Measurements from ENCODE around the gene PEX26. TPM values are rescaled to one million over a fixed set of nuclear protein-coding genes. Genes with fewer than 3 reads are reported as not detected.

PEX26 gene
- total and polyA plus RNA-seq, 2 of the 13 experiments (the other 11 are each of a cell fraction or from before 2014, with no cell fraction given), result 10.6 to 25.1 TPM

DNA sequence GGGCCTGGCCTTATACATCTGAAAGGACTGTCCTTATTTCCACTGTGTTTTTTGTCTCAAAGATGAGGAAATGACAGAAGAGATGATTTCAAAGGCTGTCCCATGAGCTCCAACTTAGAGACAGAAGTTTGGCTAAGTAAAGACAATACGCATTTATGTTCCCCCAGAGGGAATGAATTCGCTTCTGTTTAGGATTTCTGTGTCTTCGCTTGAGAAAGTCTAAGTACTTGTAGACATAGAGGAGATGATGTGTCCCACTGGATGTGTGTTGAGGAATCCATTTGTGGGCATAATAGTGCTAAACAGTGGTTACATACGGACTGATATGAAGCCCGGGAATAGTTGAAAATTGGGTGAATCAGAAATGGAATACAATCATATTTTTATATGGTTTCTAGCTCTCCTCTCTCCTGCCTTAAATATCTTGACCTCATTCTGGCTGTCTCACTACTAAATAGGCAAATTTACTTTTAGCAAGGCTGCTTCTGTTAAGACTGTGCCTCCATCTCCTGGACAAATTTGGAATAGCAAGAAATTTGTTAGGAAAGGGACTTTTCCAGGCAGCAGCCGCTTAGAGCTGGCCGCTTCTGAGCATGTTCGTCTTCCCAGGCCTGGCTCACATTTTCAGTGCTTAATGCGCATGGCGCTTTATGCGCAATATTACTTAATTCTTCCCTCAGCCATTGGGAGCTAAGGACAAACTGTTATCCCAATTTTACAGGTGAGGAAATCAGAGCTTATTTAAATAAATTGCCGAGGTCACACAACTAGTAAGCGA lies 1.9 kb upstream of the PEX26 start (continued):
- TF ChIP-seq, protein P1, sequence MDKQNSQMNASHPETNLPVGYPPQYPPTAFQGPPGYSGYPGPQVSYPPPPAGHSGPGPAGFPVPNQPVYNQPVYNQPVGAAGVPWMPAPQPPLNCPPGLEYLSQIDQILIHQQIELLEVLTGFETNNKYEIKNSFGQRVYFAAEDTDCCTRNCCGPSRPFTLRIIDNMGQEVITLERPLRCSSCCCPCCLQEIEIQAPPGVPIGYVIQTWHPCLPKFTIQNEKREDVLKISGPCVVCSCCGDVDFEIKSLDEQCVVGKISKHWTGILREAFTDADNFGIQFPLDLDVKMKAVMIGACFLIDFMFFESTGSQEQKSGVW (CRISPR knock-in tag; IDR thresholded peaks at IDR 0.05; ENCODE audit: borderline replicate concordance), result no peak
- TF ChIP-seq REPIN1 (CRISPR knock-in tag; IDR thresholded peaks at IDR 0.05; ENCODE audit: borderline replicate concordance, low read depth), result 0 out of 2 replicates have a peak, but pooled peaks have one; percentile 46
- TF ChIP-seq ERF (CRISPR knock-in tag; IDR thresholded peaks at IDR 0.05), result peak; percentile 63
- TF ChIP-seq, protein P2, sequence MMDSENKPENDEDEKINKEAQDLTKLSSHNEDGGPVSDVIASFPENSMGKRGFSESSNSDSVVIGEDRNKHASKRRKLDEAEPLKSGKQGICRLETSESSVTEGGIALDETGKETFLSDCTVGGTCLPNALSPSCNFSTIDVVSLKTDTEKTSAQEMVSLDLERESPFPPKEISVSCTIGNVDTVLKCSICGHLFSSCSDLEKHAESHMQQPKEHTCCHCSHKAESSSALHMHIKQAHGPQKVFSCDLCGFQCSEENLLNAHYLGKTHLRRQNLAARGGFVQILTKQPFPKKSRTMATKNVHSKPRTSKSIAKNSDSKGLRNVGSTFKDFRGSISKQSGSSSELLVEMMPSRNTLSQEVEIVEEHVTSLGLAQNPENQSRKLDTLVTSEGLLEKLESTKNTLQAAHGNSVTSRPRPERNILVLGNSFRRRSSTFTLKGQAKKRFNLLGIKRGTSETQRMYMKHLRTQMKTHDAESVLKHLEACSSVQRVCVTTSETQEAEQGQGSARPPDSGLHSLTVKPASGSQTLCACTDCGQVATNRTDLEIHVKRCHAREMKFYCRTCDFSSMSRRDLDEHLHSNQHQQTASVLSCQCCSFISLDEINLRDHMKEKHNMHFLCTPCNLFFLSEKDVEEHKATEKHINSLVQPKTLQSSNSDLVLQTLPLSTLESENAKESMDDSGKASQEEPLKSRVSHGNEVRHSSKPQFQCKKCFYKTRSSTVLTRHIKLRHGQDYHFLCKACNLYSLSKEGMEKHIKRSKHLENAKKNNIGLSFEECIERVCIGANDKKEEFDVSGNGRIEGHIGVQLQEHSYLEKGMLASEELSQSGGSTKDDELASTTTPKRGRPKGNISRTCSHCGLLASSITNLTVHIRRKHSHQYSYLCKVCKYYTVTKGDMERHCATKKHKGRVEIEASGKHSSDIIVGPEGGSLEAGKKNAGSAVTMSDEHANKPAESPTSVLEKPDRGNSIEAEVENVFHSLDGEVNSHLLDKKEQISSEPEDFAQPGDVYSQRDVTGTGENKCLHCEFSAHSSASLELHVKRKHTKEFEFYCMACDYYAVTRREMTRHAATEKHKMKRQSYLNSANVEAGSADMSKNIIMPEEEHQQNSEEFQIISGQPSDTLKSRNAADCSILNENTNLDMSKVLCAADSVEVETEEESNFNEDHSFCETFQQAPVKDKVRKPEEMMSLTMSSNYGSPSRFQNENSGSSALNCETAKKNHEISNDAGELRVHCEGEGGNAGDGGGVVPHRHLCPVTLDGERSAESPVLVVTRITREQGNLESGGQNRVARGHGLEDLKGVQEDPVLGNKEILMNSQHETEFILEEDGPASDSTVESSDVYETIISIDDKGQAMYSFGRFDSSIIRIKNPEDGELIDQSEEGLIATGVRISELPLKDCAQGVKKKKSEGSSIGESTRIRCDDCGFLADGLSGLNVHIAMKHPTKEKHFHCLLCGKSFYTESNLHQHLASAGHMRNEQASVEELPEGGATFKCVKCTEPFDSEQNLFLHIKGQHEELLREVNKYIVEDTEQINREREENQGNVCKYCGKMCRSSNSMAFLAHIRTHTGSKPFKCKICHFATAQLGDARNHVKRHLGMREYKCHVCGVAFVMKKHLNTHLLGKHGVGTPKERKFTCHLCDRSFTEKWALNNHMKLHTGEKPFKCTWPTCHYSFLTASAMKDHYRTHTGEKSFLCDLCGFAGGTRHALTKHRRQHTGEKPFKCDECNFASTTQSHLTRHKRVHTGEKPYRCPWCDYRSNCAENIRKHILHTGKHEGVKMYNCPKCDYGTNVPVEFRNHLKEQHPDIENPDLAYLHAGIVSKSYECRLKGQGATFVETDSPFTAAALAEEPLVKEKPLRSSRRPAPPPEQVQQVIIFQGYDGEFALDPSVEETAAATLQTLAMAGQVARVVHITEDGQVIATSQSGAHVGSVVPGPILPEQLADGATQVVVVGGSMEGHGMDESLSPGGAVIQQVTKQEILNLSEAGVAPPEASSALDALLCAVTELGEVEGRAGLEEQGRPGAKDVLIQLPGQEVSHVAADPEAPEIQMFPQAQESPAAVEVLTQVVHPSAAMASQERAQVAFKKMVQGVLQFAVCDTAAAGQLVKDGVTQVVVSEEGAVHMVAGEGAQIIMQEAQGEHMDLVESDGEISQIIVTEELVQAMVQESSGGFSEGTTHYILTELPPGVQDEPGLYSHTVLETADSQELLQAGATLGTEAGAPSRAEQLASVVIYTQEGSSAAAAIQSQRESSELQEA (CRISPR knock-in tag; IDR thresholded peaks at IDR 0.05; ENCODE audit: not compliant biosample characterization), result no peak
- TF ChIP-seq ZNF451 (CRISPR knock-in tag; IDR thresholded peaks at IDR 0.05), result no peak
- TF ChIP-seq ZFP62 (CRISPR knock-in tag; IDR thresholded peaks at IDR 0.05), result no peak
- TF ChIP-seq KDM6A (CRISPR knock-in tag; IDR thresholded peaks at IDR 0.05; ENCODE audit: low read depth), result no peak
- no peak for TF ChIP-seq CENPX (CRISPR knock-in tag; IDR thresholded peaks at IDR 0.05)
- TF ChIP-seq, protein P3, sequence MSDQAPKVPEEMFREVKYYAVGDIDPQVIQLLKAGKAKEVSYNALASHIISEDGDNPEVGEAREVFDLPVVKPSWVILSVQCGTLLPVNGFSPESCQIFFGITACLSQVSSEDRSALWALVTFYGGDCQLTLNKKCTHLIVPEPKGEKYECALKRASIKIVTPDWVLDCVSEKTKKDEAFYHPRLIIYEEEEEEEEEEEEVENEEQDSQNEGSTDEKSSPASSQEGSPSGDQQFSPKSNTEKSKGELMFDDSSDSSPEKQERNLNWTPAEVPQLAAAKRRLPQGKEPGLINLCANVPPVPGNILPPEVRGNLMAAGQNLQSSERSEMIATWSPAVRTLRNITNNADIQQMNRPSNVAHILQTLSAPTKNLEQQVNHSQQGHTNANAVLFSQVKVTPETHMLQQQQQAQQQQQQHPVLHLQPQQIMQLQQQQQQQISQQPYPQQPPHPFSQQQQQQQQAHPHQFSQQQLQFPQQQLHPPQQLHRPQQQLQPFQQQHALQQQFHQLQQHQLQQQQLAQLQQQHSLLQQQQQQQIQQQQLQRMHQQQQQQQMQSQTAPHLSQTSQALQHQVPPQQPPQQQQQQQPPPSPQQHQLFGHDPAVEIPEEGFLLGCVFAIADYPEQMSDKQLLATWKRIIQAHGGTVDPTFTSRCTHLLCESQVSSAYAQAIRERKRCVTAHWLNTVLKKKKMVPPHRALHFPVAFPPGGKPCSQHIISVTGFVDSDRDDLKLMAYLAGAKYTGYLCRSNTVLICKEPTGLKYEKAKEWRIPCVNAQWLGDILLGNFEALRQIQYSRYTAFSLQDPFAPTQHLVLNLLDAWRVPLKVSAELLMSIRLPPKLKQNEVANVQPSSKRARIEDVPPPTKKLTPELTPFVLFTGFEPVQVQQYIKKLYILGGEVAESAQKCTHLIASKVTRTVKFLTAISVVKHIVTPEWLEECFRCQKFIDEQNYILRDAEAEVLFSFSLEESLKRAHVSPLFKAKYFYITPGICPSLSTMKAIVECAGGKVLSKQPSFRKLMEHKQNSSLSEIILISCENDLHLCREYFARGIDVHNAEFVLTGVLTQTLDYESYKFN (CRISPR knock-in tag; conservative IDR thresholded peaks at IDR 0.05), result 0 out of 2 replicates have a peak, but pooled peaks have one; percentile 12
- TF ChIP-seq, protein P4, sequence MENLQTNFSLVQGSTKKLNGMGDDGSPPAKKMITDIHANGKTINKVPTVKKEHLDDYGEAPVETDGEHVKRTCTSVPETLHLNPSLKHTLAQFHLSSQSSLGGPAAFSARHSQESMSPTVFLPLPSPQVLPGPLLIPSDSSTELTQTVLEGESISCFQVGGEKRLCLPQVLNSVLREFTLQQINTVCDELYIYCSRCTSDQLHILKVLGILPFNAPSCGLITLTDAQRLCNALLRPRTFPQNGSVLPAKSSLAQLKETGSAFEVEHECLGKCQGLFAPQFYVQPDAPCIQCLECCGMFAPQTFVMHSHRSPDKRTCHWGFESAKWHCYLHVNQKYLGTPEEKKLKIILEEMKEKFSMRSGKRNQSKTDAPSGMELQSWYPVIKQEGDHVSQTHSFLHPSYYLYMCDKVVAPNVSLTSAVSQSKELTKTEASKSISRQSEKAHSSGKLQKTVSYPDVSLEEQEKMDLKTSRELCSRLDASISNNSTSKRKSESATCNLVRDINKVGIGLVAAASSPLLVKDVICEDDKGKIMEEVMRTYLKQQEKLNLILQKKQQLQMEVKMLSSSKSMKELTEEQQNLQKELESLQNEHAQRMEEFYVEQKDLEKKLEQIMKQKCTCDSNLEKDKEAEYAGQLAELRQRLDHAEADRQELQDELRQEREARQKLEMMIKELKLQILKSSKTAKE (CRISPR knock-in tag; IDR thresholded peaks at IDR 0.05; ENCODE audit: borderline replicate concordance), result no peak
- TF ChIP-seq ARHGAP35 (CRISPR knock-in tag; IDR thresholded peaks at IDR 0.05; ENCODE audit: borderline replicate concordance), result no peak
- no peak for TF ChIP-seq ZNF260 (CRISPR knock-in tag; IDR thresholded peaks at IDR 0.05; ENCODE audit: borderline replicate concordance, low read depth)
- TF ChIP-seq ZFY (CRISPR knock-in tag; IDR thresholded peaks at IDR 0.05), result 0 out of 2 replicates have a peak, but pooled peaks have one; percentile 15
